SK-N-MC (cell line): ENCODE measurements around the gene SLC25A39.

Source experiments
- EZH2 ChIP-seq: fragments of 200-600 bp; sonication (generic); IDR thresholded peaks from one replicate; pipeline ENCODE4 v1.6.1; 2017; ENCODE audit warnings: antibody characterized with exemption
- FOXP2 ChIP-seq: optimal IDR thresholded peaks from 2 replicates; pipeline ENCODE3; 2011; ENCODE audit warnings: mild to moderate bottlenecking, moderate library complexity; ENCODE audit not compliant: insufficient read depth; ENCODE audit errors: extremely low read length, control extremely low read depth
- POLR2AphosphoS5 ChIP-seq: IDR thresholded peaks from 2 replicates; pipeline ENCODE4 v1.6.1; 2012; ENCODE audit warnings: mild to moderate bottlenecking, low read depth, low read length, borderline replicate concordance

DNA sequence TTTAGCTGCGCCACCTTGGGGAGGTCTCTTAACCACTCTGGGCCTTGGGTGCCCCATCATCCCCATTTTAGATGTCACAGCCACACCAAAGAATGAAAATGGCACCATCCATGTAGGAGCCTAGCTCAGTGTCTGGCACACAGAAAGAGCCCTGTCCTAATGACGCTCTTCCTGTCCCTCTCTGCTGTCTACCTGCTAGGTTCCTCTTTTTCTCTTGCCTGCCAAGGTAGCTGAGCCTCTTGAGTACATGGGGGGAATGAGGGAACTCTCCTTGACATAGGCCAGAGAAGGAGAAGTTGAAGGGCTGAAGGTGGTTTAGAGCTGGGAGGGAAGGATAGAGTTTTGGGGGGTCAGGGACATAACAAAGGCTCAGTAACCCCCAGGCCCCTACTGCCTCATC is 14.4 kb downstream of the SLC25A39 start:
- no peak for TF ChIP-seq POLR2AphosphoS5
- no peak for TF ChIP-seq EZH2
- no peak for TF ChIP-seq FOXP2
